Lung (tissue), 12 donors: ENCODE measurements around the gene ERI3. TPM values are rescaled to one million over a fixed set of nuclear protein-coding genes. Genes with fewer than 3 reads are reported as not detected.

Source experiments
- ATAC-seq: fragments of 200-7000 bp; cut with Tn5 transposase; one replicate; pipeline ENCODE4 v1.9.1; 2020; ENCODE audit warnings: moderate number of reproducible peaks; ENCODE audit not compliant: insufficient read depth, low FRiP score
- DNase-seq, 3 donors: peaks; one replicate each; pipeline ENCODE4 v3.0.0-alpha.2; 2013 to 2017
- H3K27ac ChIP-seq, 2 donors: one replicate each; pipeline ENCODE4 v1.5.1; 2013; ENCODE audit warnings: mild to moderate bottlenecking in 2 of 2, moderate library complexity in 2 of 2, control low read depth in 1 of 2, inconsistent platforms in 1 of 2, low read depth in 1 of 2, low read length in 1 of 2
- H3K27me3 ChIP-seq, 3 donors: one replicate each; pipeline ENCODE4 v1.5.1; 2013; ENCODE audit warnings: low read length in 2 of 3; ENCODE audit not compliant: control insufficient read depth in 3 of 3, insufficient read depth in 3 of 3
- H3K36me3 ChIP-seq, 4 donors: one replicate each; pipeline ENCODE4 v1.5.1; 2013; ENCODE audit warnings: low read length in 4 of 4, mild to moderate bottlenecking in 1 of 4, moderate library complexity in 1 of 4; ENCODE audit not compliant: control insufficient read depth in 4 of 4, insufficient read depth in 4 of 4
- H3K4me1 ChIP-seq, 5 donors: one replicate each; pipeline ENCODE4 v1.5.1; 2013; ENCODE audit warnings: low read length in 5 of 5, mild to moderate bottlenecking in 2 of 5, moderate library complexity in 1 of 5; ENCODE audit not compliant: control insufficient read depth in 5 of 5, insufficient read depth in 5 of 5
- H3K4me3 ChIP-seq: one replicate; pipeline ENCODE4 v1.5.1; 2013; ENCODE audit warnings: mild to moderate bottlenecking, control low read depth, moderate library complexity
- H3K9ac ChIP-seq, 2 donors: one replicate each; pipeline ENCODE4 v1.5.1; 2013; ENCODE audit warnings: low read length in 2 of 2, control low read depth in 1 of 2; ENCODE audit not compliant: insufficient read depth in 1 of 2
- H3K9me3 ChIP-seq, 4 donors: one replicate each; pipeline ENCODE4 v1.5.1; 2013; ENCODE audit warnings: low read length in 3 of 4, mild to moderate bottlenecking in 1 of 4, moderate library complexity in 1 of 4; ENCODE audit not compliant: control insufficient read depth in 4 of 4, insufficient read depth in 3 of 4
- WGBS, 2 donors: extraction: QIAGEN DNeasy Blood & Tissue Kit; methylation state at CpG; one replicate each; pipeline ENCODE4 v1.1.7; 2013; 5-methylcytosine and 5-hydroxymethylcytosine counted together
- polyA plus RNA-seq, 2 donors: library from polyadenylated mRNA; stranded (reverse); fragments of 200-250 nt; gene quantifications; one replicate each; pipeline ENCODE4 v1.2.1, GENCODE V29; 2013
- total RNA-seq, 2 donors: library from RNA; depleted of rRNA in 1 of 2; stranded (reverse); fragments of >200 nt in 1 of 2; gene quantifications; one replicate each; pipeline ENCODE4 v1.2.1, GENCODE V29; 2014 to 2021
- TF ChIP-seq, protein P1 (sequence below): IDR thresholded peaks from 2 replicates; pipeline ENCODE4 v1.5.1; 2012; ENCODE audit warnings: mild to moderate bottlenecking; ENCODE audit errors: control extremely low read depth, extremely low read depth
- donor health status: control.
- donor health status: control.
- donor health status: Bipolar disorder and iron deficiency.
- donor health status: healthy.
- donor health status: DM: yes; HTN: yes; CAD: no.

ERI3 gene
- total and polyA plus RNA-seq, 4 donors = 26.6 to 56.2 (median 40.8) TPM

GRCh38 chr1:44259090-44259489 lies 96.0 kb downstream of the ERI3 start:
- DNase-seq (no peak), ATAC-seq (no peak)
- 93 to 96% methylated on average over 2 of the region's 2 CpGs for WGBS, 2 donors
- peaks cover 0 to 11% (median 0%) of the 10 kb centered on the region in 5 donors for H3K4me1 ChIP-seq
- no peaks in the 10 kb centered on the region for H3K27me3 ChIP-seq
- no peaks in the 10 kb centered on the region for H3K9me3 ChIP-seq
- H3K36me3 ChIP-seq = peaks cover 0 to 6% (median 4%) of the 10 kb centered on the region in 4 donors
- H3K4me3 ChIP-seq = no peak overlapping the region
- TF ChIP-seq, protein P1, sequence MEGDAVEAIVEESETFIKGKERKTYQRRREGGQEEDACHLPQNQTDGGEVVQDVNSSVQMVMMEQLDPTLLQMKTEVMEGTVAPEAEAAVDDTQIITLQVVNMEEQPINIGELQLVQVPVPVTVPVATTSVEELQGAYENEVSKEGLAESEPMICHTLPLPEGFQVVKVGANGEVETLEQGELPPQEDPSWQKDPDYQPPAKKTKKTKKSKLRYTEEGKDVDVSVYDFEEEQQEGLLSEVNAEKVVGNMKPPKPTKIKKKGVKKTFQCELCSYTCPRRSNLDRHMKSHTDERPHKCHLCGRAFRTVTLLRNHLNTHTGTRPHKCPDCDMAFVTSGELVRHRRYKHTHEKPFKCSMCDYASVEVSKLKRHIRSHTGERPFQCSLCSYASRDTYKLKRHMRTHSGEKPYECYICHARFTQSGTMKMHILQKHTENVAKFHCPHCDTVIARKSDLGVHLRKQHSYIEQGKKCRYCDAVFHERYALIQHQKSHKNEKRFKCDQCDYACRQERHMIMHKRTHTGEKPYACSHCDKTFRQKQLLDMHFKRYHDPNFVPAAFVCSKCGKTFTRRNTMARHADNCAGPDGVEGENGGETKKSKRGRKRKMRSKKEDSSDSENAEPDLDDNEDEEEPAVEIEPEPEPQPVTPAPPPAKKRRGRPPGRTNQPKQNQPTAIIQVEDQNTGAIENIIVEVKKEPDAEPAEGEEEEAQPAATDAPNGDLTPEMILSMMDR = no peak
- H3K9ac ChIP-seq = no peak overlapping the region
- no peak overlapping the region for H3K27ac ChIP-seq

DNA sequence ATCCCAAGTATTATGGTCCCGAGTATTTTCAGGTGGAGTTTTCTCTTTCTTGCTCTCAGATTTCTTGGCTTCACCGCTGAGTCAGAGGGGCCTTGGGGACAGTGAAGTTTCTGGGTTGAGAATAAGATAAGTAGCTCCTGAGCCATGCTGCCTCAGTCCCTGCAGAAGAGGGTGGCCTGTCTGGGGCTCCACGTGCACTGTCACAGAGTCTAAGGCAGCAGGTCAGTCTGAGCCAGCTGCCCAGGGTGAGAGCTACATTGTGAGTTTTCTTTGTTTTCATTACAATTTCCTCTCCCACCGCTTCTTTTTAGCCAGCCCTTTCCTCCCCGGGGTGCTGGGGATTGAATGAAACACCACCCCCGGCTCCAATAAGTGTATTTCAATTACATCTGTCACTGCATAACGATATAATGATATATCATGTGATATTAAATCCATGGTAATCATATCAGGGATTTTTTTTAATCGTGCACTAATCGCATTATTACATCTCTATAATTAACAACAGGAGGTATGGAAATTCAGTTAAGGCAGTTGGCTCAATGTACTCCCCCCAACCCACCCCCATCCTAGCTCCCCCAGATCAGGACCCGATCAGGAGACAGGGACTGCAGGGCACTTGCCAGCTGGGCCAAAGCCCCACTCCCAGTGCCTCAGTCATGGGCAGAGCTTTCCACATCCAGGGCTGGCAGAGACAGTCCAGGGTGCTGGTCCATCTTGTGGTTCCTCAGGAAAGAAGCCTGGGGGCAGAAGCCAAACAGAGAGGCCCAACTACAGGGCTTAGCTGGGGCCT lies 98.1 kb downstream of the ERI3 start:
- Histone ChIP-seq H3K9ac (no peak overlapping the region), H3K9me3 (no peaks in the 10 kb centered on the region), H3K36me3 (peaks cover 0 to 6% (median 4%) of the 10 kb centered on the region in 4 donors), H3K4me1 (peaks cover 0 to 4% (median 0%) of the 10 kb centered on the region in 5 donors), H3K27ac (no peak overlapping the region), H3K27me3 (no peaks in the 10 kb centered on the region), H3K4me3 (no peak overlapping the region)
- TF ChIP-seq, protein P1 = no peak
- no peak for ATAC-seq
- DNase-seq = no peak
- 82 to 88% methylated on average over 10 of the region's 10 CpGs for WGBS, 2 donors

GRCh38 chr1:44254392-44254910 lies 100.6 kb downstream of the ERI3 start:
- Histone ChIP-seq H3K4me1 (peaks cover 0 to 7% (median 4%) of the 10 kb centered on the region in 5 donors), H3K27ac (no peak overlapping the region), H3K27me3 (no peaks in the 10 kb centered on the region), H3K36me3 (peaks cover 0 to 6% (median 4%) of the 10 kb centered on the region in 4 donors), H3K9ac (no peak overlapping the region), H3K4me3 (no peak overlapping the region), H3K9me3 (no peaks in the 10 kb centered on the region)
- no peak for ATAC-seq
- TF ChIP-seq, protein P1 = no peak
- DNase-seq = no peak
- WGBS, 2 donors = 83 to 89% methylated on average over 4 of the region's 4 CpGs
